A549 (cell line): ENCODE results near the gene RPTOR. TPM values are rescaled to one million over a fixed set of nuclear protein-coding genes. Genes with fewer than 3 reads are reported as not detected.
A peak's percentile ranks its signal among the peaks of the same experiment; 100 is the strongest.

Experiments
- ATAC-seq, 2 experiments: fragments of 200-7000 bp in 1 of 2; fragments of >200 bp in 1 of 2; cut with Nextera tagmentation in 1 of 2; cut with Tn5 transposase in 1 of 2; 3 replicates each; pipeline versions ENCODE4 v1.8.0 to v1.9.1; 2018 to 2020; ENCODE audit warnings: mild to moderate bottlenecking in 1 of 2, moderate library complexity in 1 of 2
- CTCF ChIA-PET: fragments of 300-600 bp; sonication (Branson Sonifier 250); formaldehyde crosslinking; extraction: SDS; loops from one replicate; lab custom pipeline; 2021; ENCODE audit warnings: antibody characterized with exemption, inconsistent platforms; lab: Yijun Ruan, JAX
- POLR2A ChIA-PET: fragments of 350-600 bp; formaldehyde crosslinking; extraction: SDS; loops from one replicate; lab custom pipeline; 2021; ENCODE audit warnings: antibody characterized with exemption, inconsistent platforms; lab: Yijun Ruan, JAX
- DNase-seq, 2 experiments: peaks; one replicate each; pipeline versions ENCODE4 v3.0.0 to v3.0.0-alpha.2; 2011 to 2016; ENCODE audit warnings: low read depth in 1 of 2, low spot score in 1 of 2
- FAIRE-seq: peaks from 2 replicates; lab custom pipeline; 2011; peaks lifted over from hg19 to GRCh38; lab: Jason Lieb, UNC
- H3K27ac ChIP-seq, 2 experiments: fragments of >200 bp; sonication (Bioruptor Twin); formaldehyde crosslinking; 3 replicates each; pipeline ENCODE4 v1.5.1; 2016 to 2017
- H3K4me1 ChIP-seq: fragments of >200 bp; sonication (Bioruptor Twin); formaldehyde crosslinking; 3 replicates; pipeline ENCODE4 v1.6.1; 2016
- H3K4me2 ChIP-seq: fragments of >200 bp; sonication (Bioruptor Twin); formaldehyde crosslinking; 3 replicates; pipeline ENCODE4 v1.6.1; 2016
- H3K4me3 ChIP-seq: fragments of >200 bp; sonication (Bioruptor Twin); formaldehyde crosslinking; 3 replicates; pipeline ENCODE4 v1.5.1; 2016
- H3K9me3 ChIP-seq: fragments of >200 bp; sonication (Bioruptor Twin); formaldehyde crosslinking; 3 replicates; pipeline ENCODE4 v1.6.1; 2016
- EHMT2 ChIP-seq: fragments of 200-600 bp; sonication (generic); IDR thresholded peaks from 2 replicates; pipeline ENCODE4 v1.6.1; 2016; ENCODE audit warnings: antibody characterized with exemption, low read depth, mild to moderate bottlenecking, moderate library complexity
- ESRRA ChIP-seq: fragments of 150-350 bp; IDR thresholded peaks from 2 replicates; pipeline ENCODE4 v1.6.1; 2014; ENCODE audit warnings: mild to moderate bottlenecking, low read length, borderline replicate concordance
- FOSB ChIP-seq: fragments of 250-450 bp; sonication (Bioruptor Pico); IDR thresholded peaks from 2 replicates; pipeline ENCODE4 v1.5.0; 2020; ENCODE audit warnings: mild to moderate bottlenecking, moderate library complexity
- HDAC2 ChIP-seq: fragments of 200-600 bp; sonication (generic); IDR thresholded peaks from 2 replicates; pipeline ENCODE4 v1.6.1; 2016
- HEYL ChIP-seq: fragments of 250-450 bp; sonication (Bioruptor Pico); IDR thresholded peaks from 2 replicates; pipeline ENCODE4 v1.8.0; 2021; ENCODE audit warnings: mild to moderate bottlenecking, moderate library complexity
- HOXA7 ChIP-seq: fragments of 250-450 bp; sonication (Bioruptor Pico); IDR thresholded peaks from 2 replicates; pipeline ENCODE4 v1.5.0; 2020; ENCODE audit warnings: mild to moderate bottlenecking, moderate library complexity
- HOXB5 ChIP-seq: fragments of 250-450 bp; sonication (Bioruptor Pico); IDR thresholded peaks from 2 replicates; pipeline ENCODE4 v1.5.0; 2020; ENCODE audit warnings: mild to moderate bottlenecking, moderate library complexity
- JUNB ChIP-seq: fragments of >200 bp; sonication (Bioruptor Twin); formaldehyde crosslinking; IDR thresholded peaks from 2 replicates; pipeline ENCODE4 v1.6.1; 2016
- KDM5A ChIP-seq: fragments of 200-600 bp; sonication (generic); IDR thresholded peaks from 2 replicates; pipeline ENCODE4 v1.6.1; 2016; ENCODE audit warnings: antibody characterized with exemption, mild to moderate bottlenecking
- MAZ ChIP-seq: fragments of 150-350 bp; IDR thresholded peaks from 2 replicates; pipeline ENCODE4 v1.6.1; 2014; ENCODE audit warnings: antibody characterized with exemption, low read depth, low read length, borderline replicate concordance
- MYC ChIP-seq: IDR thresholded peaks from 2 replicates; pipeline ENCODE4 v1.6.1; 2012; ENCODE audit warnings: mild to moderate bottlenecking, inconsistent platforms, low read length, improper control_type of control experiment, borderline replicate concordance
- NPAS2 ChIP-seq: fragments of 250-450 bp; sonication (Bioruptor Pico); IDR thresholded peaks from 2 replicates; pipeline ENCODE4 v1.8.0; 2022; ENCODE audit warnings: mild to moderate bottlenecking, moderate library complexity, borderline replicate concordance
- POLR2A ChIP-seq: IDR thresholded peaks from 2 replicates; pipeline ENCODE4 v1.6.1; 2012; ENCODE audit warnings: mild to moderate bottlenecking, low read length
- RAD21 ChIP-seq, 2 experiments: fragments of >200 bp in 1 of 2; sonication (Bioruptor Twin) in 1 of 2; formaldehyde crosslinking in 1 of 2; IDR thresholded peaks in 1 of 2; conservative IDR thresholded peaks in 1 of 2; 2 replicates in 1 of 2; 3 replicates in 1 of 2; pipeline ENCODE4 v1.6.1; 2012 to 2018; ENCODE audit warnings: inconsistent platforms in 1 of 2
- RFX5 ChIP-seq: fragments of 450-650 bp; IDR thresholded peaks from 2 replicates; pipeline ENCODE4 v1.7.1; 2014; ENCODE audit warnings: antibody characterized with exemption, mild to moderate bottlenecking, moderate library complexity
- SREBF2 ChIP-seq: fragments of 450-650 bp; IDR thresholded peaks from 2 replicates; pipeline ENCODE4 v1.6.1; 2014; ENCODE audit warnings: mild to moderate bottlenecking, moderate library complexity
- TFCP2L1 ChIP-seq: fragments of 250-450 bp; sonication (Bioruptor Pico); IDR thresholded peaks from 2 replicates; pipeline ENCODE4 v1.5.0; 2021; ENCODE audit warnings: mild to moderate bottlenecking
- TP53 ChIP-seq: fragments of 250-450 bp; sonication (Bioruptor Pico); IDR thresholded peaks from 2 replicates; pipeline ENCODE4 v1.5.0; 2021; ENCODE audit warnings: mild to moderate bottlenecking, moderate library complexity
- ZFP36 ChIP-seq: fragments of 450-650 bp; IDR thresholded peaks from 2 replicates; pipeline ENCODE4 v1.6.1; 2014; ENCODE audit warnings: borderline replicate concordance; ENCODE audit not compliant: partially characterized antibody
- ZSCAN20 ChIP-seq: fragments of 250-450 bp; sonication (Bioruptor Pico); IDR thresholded peaks from 2 replicates; pipeline ENCODE4 v1.8.0; 2022; ENCODE audit warnings: mild to moderate bottlenecking, moderate library complexity
- WGBS: methylation state at CpG from one replicate; pipeline ENCODE4 v1.1.6; 2017; ENCODE audit errors: missing lambda C conversion rate; 5-methylcytosine and 5-hydroxymethylcytosine counted together
- polyA plus RNA-seq, 4 experiments: library from polyadenylated mRNA; depleted of rRNA in 3 of 4; stranded (reverse); fragments of >200 nt; fragmentation: RNase III in 1 of 4; extraction: RNeasy Plus Mini Kit Qiagen cat#74134 plus additional on column Dnase treatment in 1 of 4; gene quantifications; 2 replicates in 3 of 4; 3 replicates in 1 of 4; pipeline ENCODE4 v1.2.3, GENCODE V29; 2011 to 2017
- TF ChIP-seq, protein P1 (sequence below): fragments of 150-350 bp; IDR thresholded peaks from 2 replicates; pipeline ENCODE4 v1.6.1; 2014; ENCODE audit warnings: low read depth, mild to moderate bottlenecking, low read length
- TF ChIP-seq, protein P2 (sequence below): fragments of 450-650 bp; IDR thresholded peaks from 2 replicates; pipeline ENCODE4 v1.6.1; 2014; ENCODE audit warnings: antibody characterized with exemption
- TF ChIP-seq, protein P3 (sequence below): fragments of 250-450 bp; sonication (Bioruptor Pico); IDR thresholded peaks from 2 replicates; pipeline ENCODE4 v1.5.0; 2020; ENCODE audit warnings: low read depth, mild to moderate bottlenecking, moderate library complexity
- TF ChIP-seq, protein P4 (sequence below): fragments of 250-450 bp; sonication (Bioruptor Pico); IDR thresholded peaks from 2 replicates; pipeline ENCODE4 v1.5.0; 2021; ENCODE audit warnings: mild to moderate bottlenecking, moderate library complexity, borderline replicate concordance
- TF ChIP-seq, protein P5 (sequence below): fragments of >200 bp; sonication (Bioruptor Twin); formaldehyde crosslinking; IDR thresholded peaks from 3 replicates; pipeline ENCODE4 v1.6.1; 2016
- TF ChIP-seq, protein P6 (sequence below): fragments of 200-600 bp; sonication (generic); IDR thresholded peaks from 2 replicates; pipeline ENCODE4 v1.6.1; 2016; ENCODE audit warnings: antibody characterized with exemption, mild to moderate bottlenecking, moderate library complexity
- TF ChIP-seq, protein P7 (sequence below): IDR thresholded peaks from 2 replicates; pipeline ENCODE4 v1.6.1; 2012

The RPTOR gene
- polyA plus RNA-seq, 2 of the 4 experiments (the other 2 are of a cell fraction) = 10.8 to 27.1 TPM

DNA sequence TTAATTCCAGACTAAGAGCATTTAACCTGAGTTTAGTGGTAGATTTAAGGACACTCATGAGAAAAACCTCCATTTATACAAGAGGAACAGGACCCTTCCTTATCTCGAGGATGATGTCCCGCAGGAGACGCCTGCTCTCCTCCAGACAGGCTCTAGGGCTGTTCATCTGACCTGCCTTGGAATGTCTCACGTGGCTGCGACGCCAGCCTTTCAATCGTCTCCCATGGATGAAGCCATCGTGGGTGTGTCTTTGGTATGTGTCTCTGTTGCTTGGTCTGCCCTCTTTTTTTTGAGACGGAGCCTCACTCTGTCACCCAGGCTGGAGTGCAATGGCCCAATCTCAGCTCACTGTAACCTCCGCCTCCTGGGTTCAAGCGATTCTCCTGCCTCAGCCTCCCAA lies 463.5 kb downstream of the RPTOR start:
- Histone ChIP-seq H3K4me1 (peaks cover 12% of the 10 kb centered on the region), H3K9me3 (no peaks in the 10 kb centered on the region), H3K4me2 (no peak overlapping the region), H3K27ac (no peak overlapping the region), H3K4me3 (no peak overlapping the region)
- TF ChIP-seq HEYL (CRISPR knock-in tag) (no peak), ZFP36 (no peak), RFX5 (no peak), EHMT2 (no peak), TFCP2L1 (CRISPR knock-in tag) (no peak), KDM5A (no peak), MAZ (no peak), HOXA7 (CRISPR knock-in tag) (no peak), ESRRA (no peak), ZSCAN20 (CRISPR knock-in tag) (no peak), HDAC2 (no peak)
- TF ChIP-seq, protein P1, sequence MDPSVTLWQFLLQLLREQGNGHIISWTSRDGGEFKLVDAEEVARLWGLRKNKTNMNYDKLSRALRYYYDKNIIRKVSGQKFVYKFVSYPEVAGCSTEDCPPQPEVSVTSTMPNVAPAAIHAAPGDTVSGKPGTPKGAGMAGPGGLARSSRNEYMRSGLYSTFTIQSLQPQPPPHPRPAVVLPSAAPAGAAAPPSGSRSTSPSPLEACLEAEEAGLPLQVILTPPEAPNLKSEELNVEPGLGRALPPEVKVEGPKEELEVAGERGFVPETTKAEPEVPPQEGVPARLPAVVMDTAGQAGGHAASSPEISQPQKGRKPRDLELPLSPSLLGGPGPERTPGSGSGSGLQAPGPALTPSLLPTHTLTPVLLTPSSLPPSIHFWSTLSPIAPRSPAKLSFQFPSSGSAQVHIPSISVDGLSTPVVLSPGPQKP = no peak
- TF ChIP-seq, protein P2, sequence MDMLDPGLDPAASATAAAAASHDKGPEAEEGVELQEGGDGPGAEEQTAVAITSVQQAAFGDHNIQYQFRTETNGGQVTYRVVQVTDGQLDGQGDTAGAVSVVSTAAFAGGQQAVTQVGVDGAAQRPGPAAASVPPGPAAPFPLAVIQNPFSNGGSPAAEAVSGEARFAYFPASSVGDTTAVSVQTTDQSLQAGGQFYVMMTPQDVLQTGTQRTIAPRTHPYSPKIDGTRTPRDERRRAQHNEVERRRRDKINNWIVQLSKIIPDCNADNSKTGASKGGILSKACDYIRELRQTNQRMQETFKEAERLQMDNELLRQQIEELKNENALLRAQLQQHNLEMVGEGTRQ = no peak
- TF ChIP-seq, protein P3, sequence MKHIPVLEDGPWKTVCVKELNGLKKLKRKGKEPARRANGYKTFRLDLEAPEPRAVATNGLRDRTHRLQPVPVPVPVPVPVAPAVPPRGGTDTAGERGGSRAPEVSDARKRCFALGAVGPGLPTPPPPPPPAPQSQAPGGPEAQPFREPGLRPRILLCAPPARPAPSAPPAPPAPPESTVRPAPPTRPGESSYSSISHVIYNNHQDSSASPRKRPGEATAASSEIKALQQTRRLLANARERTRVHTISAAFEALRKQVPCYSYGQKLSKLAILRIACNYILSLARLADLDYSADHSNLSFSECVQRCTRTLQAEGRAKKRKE = no peak
- TF ChIP-seq, protein P4, sequence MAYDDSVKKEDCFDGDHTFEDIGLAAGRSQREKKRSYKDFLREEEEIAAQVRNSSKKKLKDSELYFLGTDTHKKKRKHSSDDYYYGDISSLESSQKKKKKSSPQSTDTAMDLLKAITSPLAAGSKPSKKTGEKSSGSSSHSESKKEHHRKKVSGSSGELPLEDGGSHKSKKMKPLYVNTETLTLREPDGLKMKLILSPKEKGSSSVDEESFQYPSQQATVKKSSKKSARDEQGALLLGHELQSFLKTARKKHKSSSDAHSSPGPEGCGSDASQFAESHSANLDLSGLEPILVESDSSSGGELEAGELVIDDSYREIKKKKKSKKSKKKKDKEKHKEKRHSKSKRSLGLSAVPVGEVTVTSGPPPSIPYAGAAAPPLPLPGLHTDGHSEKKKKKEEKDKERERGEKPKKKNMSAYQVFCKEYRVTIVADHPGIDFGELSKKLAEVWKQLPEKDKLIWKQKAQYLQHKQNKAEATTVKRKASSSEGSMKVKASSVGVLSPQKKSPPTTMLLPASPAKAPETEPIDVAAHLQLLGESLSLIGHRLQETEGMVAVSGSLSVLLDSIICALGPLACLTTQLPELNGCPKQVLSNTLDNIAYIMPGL = no peak
- TF ChIP-seq, protein P5, sequence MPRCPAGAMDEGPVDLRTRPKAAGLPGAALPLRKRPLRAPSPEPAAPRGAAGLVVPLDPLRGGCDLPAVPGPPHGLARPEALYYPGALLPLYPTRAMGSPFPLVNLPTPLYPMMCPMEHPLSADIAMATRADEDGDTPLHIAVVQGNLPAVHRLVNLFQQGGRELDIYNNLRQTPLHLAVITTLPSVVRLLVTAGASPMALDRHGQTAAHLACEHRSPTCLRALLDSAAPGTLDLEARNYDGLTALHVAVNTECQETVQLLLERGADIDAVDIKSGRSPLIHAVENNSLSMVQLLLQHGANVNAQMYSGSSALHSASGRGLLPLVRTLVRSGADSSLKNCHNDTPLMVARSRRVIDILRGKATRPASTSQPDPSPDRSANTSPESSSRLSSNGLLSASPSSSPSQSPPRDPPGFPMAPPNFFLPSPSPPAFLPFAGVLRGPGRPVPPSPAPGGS = no peak
- TF ChIP-seq, protein P6, sequence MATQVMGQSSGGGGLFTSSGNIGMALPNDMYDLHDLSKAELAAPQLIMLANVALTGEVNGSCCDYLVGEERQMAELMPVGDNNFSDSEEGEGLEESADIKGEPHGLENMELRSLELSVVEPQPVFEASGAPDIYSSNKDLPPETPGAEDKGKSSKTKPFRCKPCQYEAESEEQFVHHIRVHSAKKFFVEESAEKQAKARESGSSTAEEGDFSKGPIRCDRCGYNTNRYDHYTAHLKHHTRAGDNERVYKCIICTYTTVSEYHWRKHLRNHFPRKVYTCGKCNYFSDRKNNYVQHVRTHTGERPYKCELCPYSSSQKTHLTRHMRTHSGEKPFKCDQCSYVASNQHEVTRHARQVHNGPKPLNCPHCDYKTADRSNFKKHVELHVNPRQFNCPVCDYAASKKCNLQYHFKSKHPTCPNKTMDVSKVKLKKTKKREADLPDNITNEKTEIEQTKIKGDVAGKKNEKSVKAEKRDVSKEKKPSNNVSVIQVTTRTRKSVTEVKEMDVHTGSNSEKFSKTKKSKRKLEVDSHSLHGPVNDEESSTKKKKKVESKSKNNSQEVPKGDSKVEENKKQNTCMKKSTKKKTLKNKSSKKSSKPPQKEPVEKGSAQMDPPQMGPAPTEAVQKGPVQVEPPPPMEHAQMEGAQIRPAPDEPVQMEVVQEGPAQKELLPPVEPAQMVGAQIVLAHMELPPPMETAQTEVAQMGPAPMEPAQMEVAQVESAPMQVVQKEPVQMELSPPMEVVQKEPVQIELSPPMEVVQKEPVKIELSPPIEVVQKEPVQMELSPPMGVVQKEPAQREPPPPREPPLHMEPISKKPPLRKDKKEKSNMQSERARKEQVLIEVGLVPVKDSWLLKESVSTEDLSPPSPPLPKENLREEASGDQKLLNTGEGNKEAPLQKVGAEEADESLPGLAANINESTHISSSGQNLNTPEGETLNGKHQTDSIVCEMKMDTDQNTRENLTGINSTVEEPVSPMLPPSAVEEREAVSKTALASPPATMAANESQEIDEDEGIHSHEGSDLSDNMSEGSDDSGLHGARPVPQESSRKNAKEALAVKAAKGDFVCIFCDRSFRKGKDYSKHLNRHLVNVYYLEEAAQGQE = no peak
- no peak for FAIRE-seq
- CTCF ChIA-PET = interaction anchor here (1.4 to 4.3 kb wide), 4 partner anchors 10 to 94 kb away, joined by 4 to 32 read pairs (median 6); no protein-coding TSS in a partner anchor
- 38% methylated on average over 11 of the region's 11 CpGs for WGBS
- no peak for DNase-seq
- POLR2A ChIA-PET = no interaction called here
- ATAC-seq = peak; percentile 28 to 49; a peak in 3 of 6 replicates

DNA sequence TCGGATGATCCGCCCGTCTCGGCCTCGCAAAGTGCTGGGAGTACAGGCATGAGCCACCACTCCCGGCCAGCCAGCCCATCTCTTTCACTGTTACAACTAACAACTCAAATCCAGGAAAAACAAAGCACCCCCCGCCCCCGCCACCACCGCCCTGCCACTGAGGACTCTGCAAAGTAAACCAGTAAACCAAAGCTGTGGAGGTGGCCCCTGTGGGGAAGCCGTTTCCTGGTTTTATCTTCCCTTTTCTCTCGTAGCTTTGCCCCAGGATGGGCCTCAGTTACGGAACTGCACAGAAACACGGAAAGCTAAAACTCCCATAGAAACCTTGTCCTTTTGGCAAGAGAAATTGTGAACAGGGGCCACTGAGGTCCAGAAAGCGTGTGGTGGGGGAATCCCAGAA lies 464.5 kb downstream of the RPTOR start:
- FAIRE-seq (no peak), DNase-seq (no peak), ATAC-seq (no peak)
- Histone ChIP-seq H3K27ac (no peak overlapping the region), H3K4me1 (peaks cover 5% of the 10 kb centered on the region; the same call in 2 of the 3 replicates), H3K4me3 (no peak overlapping the region), H3K9me3 (no peaks in the 10 kb centered on the region), H3K4me2 (no peak overlapping the region)
- ChIA-PET POLR2A (no interaction called here), CTCF (interaction anchor here (1.1 to 7.2 kb wide), 5 partner anchors 9 to 89 kb away, joined by 3 to 51 read pairs (median 5); no protein-coding TSS in a partner anchor)
- WGBS = 78% methylated on average over 14 of the region's 14 CpGs
- TF ChIP-seq HOXB5 (no peak), FOSB (CRISPR knock-in tag) (no peak), NPAS2 (CRISPR knock-in tag) (no peak), RAD21 (conservative IDR thresholded peaks at IDR 0.05 in 1 of 2, IDR thresholded peaks at IDR 0.05 in 1 of 2) (no peak), JUNB (no peak), POLR2A (no peak), MYC (no peak), SREBF2 (no peak), TP53 (CRISPR knock-in tag) (no peak)
- TF ChIP-seq, protein P7, sequence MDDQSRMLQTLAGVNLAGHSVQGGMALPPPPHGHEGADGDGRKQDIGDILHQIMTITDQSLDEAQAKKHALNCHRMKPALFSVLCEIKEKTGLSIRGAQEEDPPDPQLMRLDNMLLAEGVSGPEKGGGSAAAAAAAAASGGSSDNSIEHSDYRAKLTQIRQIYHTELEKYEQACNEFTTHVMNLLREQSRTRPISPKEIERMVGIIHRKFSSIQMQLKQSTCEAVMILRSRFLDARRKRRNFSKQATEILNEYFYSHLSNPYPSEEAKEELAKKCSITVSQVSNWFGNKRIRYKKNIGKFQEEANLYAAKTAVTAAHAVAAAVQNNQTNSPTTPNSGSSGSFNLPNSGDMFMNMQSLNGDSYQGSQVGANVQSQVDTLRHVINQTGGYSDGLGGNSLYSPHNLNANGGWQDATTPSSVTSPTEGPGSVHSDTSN = no peak
- TF ChIP-seq, protein P1 = no peak
